Measurements from ENCODE around the gene NXPE3. TPM values are rescaled to one million over a fixed set of nuclear protein-coding genes. Genes with fewer than 3 reads are reported as not detected.

Gene NXPE3
- total RNA-seq, 2 experiments from 2014 or later: 37.4 to 37.5 TPM

DNA sequence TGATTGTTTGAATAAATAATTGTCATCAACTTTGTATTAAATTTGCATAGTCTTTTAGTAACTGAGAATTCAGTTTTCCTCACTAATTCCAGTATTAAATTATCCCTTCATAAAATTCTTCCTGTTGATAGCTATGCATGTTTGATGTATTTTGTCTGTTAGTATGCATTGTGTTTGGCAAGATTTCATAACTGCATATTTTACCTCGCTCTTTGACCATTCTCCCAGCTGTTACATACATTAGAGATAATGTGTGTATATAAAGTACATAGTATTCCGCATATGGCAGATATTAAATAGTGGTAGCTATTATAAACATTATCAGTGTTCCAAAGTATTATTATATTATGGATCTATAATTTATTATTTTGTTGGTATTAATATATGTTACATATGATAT is 59.7 kb downstream of the NXPE3 start:
- Histone ChIP-seq H3K4me1 (ENCODE audit: insufficient read depth, low read length) (peaks cover 7% of the 10 kb centered on the region), H3K27me3 (ENCODE audit: control insufficient read depth in 1 of 2, insufficient read depth in 2 of 2, low read length in 2 of 2) (no peaks in the 10 kb centered on the region), H3K36me3 (ENCODE audit: insufficient read depth, low read length) (no peaks in the 10 kb centered on the region), H3K27ac (ENCODE audit: low read depth in 1 of 2, low read length in 2 of 2) (no peak overlapping the region), H3K4me3 (ENCODE audit: low read length) (no peak overlapping the region), H3K9me3 (ENCODE audit: control insufficient read depth in 1 of 2, insufficient read depth in 1 of 2, low read length in 2 of 2) (peaks cover 0 to 3% of the 10 kb centered on the region in 2 experiments)
- no peak for TF ChIP-seq CTCF (IDR thresholded peaks at IDR 0.05)
- CTCF ChIA-PET: no interaction called here
- ATAC-seq (ENCODE audit: poor library complexity): no peak
- no peaks in the 10 kb centered on the region for H3K27me3 Mint-ChIP-seq
- H3K4me1 Mint-ChIP-seq (ENCODE audit: low read depth): peaks cover 18% of the 10 kb centered on the region
- no peak for DNase-seq
- H3K4me3 Mint-ChIP-seq: no peak overlapping the region
- POLR2A ChIA-PET: interaction anchor here (1.2 to 2.7 kb wide), 3 partner anchors 9 to 11 kb away, joined by 4 to 12 read pairs (median 10); partner anchors contain the start of gene NFKBIZ
- no peaks in the 10 kb centered on the region for H3K36me3 Mint-ChIP-seq (ENCODE audit: low read depth)
- intact Hi-C loops (cut with DNase I, micrococcal nuclease): no loop called here
- peaks cover 4% of the 10 kb centered on the region for H3K9me3 Mint-ChIP-seq
- H3K27ac Mint-ChIP-seq: no peak overlapping the region

GRCh38 chr3:101840066-101840465 is 61.1 kb downstream of the NXPE3 start:
- no peak overlapping the region for H3K27ac Mint-ChIP-seq
- Histone ChIP-seq H3K4me1 (ENCODE audit: insufficient read depth, low read length) (no peaks in the 10 kb centered on the region), H3K27ac (ENCODE audit: low read depth in 1 of 2, low read length in 2 of 2) (no peak overlapping the region), H3K36me3 (ENCODE audit: insufficient read depth, low read length) (no peaks in the 10 kb centered on the region), H3K4me3 (ENCODE audit: low read length) (no peak overlapping the region), H3K27me3 (ENCODE audit: control insufficient read depth in 1 of 2, insufficient read depth in 2 of 2, low read length in 2 of 2) (no peaks in the 10 kb centered on the region), H3K9me3 (ENCODE audit: control insufficient read depth in 1 of 2, insufficient read depth in 1 of 2, low read length in 2 of 2) (peaks cover 0 to 3% of the 10 kb centered on the region in 2 experiments)
- peaks cover 4% of the 10 kb centered on the region for H3K9me3 Mint-ChIP-seq
- ATAC-seq (ENCODE audit: poor library complexity): no peak
- POLR2A ChIA-PET: interaction anchor here (2.7 kb wide), 1 partner anchor 9 kb away, joined by 12 read pairs; the partner anchor contains the start of gene NFKBIZ
- no peaks in the 10 kb centered on the region for H3K27me3 Mint-ChIP-seq
- intact Hi-C loops (cut with DNase I, micrococcal nuclease): no loop called here
- CTCF ChIA-PET: no interaction called here
- no peak for DNase-seq
- no peaks in the 10 kb centered on the region for H3K36me3 Mint-ChIP-seq (ENCODE audit: low read depth)
- TF ChIP-seq CTCF (IDR thresholded peaks at IDR 0.05): no peak
- H3K4me3 Mint-ChIP-seq: no peak overlapping the region
- H3K4me1 Mint-ChIP-seq (ENCODE audit: low read depth): peaks cover 7% of the 10 kb centered on the region

GRCh38 chr3:101842245-101842934 is 63.4 kb downstream of the NXPE3 start:
- ChIA-PET CTCF (interaction anchor here (0.6 kb wide), 1 partner anchor 1125 kb away, joined by 4 read pairs; no protein-coding TSS in a partner anchor), POLR2A (interaction anchor here (2.3 kb wide), 1 partner anchor 15 kb away, joined by 10 read pairs; no protein-coding TSS in a partner anchor)
- Mint-ChIP-seq H3K9me3 (peaks cover 4% of the 10 kb centered on the region), H3K4me1 (ENCODE audit: low read depth) (no peaks in the 10 kb centered on the region), H3K4me3 (no peak overlapping the region), H3K27me3 (no peaks in the 10 kb centered on the region), H3K27ac (no peak overlapping the region), H3K36me3 (ENCODE audit: low read depth) (no peaks in the 10 kb centered on the region)
- no peak for DNase-seq
- no peaks in the 10 kb centered on the region for H3K36me3 ChIP-seq (ENCODE audit: insufficient read depth, low read length)
- TF ChIP-seq CTCF (IDR thresholded peaks at IDR 0.05): no peak
- H3K4me1 ChIP-seq (ENCODE audit: insufficient read depth, low read length): no peaks in the 10 kb centered on the region
- intact Hi-C loops (cut with DNase I, micrococcal nuclease): no loop called here
- H3K27ac ChIP-seq (ENCODE audit: low read depth in 1 of 2, low read length in 2 of 2): no peak overlapping the region
- H3K4me3 ChIP-seq (ENCODE audit: low read length): no peak overlapping the region
- no peak for ATAC-seq (ENCODE audit: poor library complexity)
- H3K27me3 ChIP-seq (ENCODE audit: control insufficient read depth in 1 of 2, insufficient read depth in 2 of 2, low read length in 2 of 2): no peaks in the 10 kb centered on the region
- H3K9me3 ChIP-seq (ENCODE audit: control insufficient read depth in 1 of 2, insufficient read depth in 1 of 2, low read length in 2 of 2): peaks cover 0 to 3% of the 10 kb centered on the region in 2 experiments
